GM12878 (cell line): ENCODE results near the gene GPR108.

ENCODE experiments used
- CEBPB ChIP-seq, 2 experiments: fragments of 150-350 bp in 1 of 2; IDR thresholded peaks; 2 replicates each; pipeline ENCODE4 v1.6.1; 2012 to 2014; ENCODE audit warnings: low read depth in 2 of 2, low read length in 2 of 2, borderline replicate concordance in 1 of 2, inconsistent platforms in 1 of 2
- CREB1 ChIP-seq: IDR thresholded peaks from 2 replicates; pipeline ENCODE4 v1.6.1; 2012; ENCODE audit warnings: low read depth, mild to moderate bottlenecking, inconsistent platforms
- EED ChIP-seq: sonication (generic); IDR thresholded peaks from 2 replicates; pipeline ENCODE4 v1.6.1; 2016; ENCODE audit warnings: antibody characterized with exemption, low read depth
- EZH2 ChIP-seq: IDR thresholded peaks from 2 replicates; pipeline ENCODE4 v1.6.1; 2012; ENCODE audit warnings: low read depth, mild to moderate bottlenecking, control low read depth, inconsistent platforms, low read length, borderline replicate concordance; ENCODE audit not compliant: control insufficient read depth
- MXI1 ChIP-seq: fragments of 150-350 bp; IDR thresholded peaks from 2 replicates; pipeline ENCODE4 v1.6.1; 2011; ENCODE audit warnings: low read depth, mild to moderate bottlenecking, inconsistent platforms, low read length, improper control_type of control experiment
- PAX8 ChIP-seq: fragments of 450-650 bp; IDR thresholded peaks from 2 replicates; pipeline ENCODE4 v1.6.1; 2017; ENCODE audit warnings: mild to moderate bottlenecking, moderate library complexity
- POLR2AphosphoS5 ChIP-seq: IDR thresholded peaks from 2 replicates; pipeline ENCODE4 v1.6.1; 2011; ENCODE audit warnings: mild to moderate bottlenecking, low read length, inconsistent platforms
- TBL1XR1 ChIP-seq: IDR thresholded peaks from 2 replicates; pipeline ENCODE4 v1.6.1; 2012; ENCODE audit warnings: low read depth, low read length, improper control_type of control experiment
- TF ChIP-seq, protein P1 (sequence below): fragments of 450-650 bp; IDR thresholded peaks from 2 replicates; pipeline ENCODE4 v1.6.1; 2016; ENCODE audit warnings: mild to moderate bottlenecking
- TF ChIP-seq, protein P2 (sequence below), 3 experiments: IDR thresholded peaks in 2 of 3; conservative IDR thresholded peaks in 1 of 3; 2 replicates each; pipeline ENCODE4 v1.5.1; 2011; ENCODE audit warnings: low read depth in 3 of 3, low read length in 3 of 3, mild to moderate bottlenecking in 3 of 3, control low read depth in 2 of 3, moderate library complexity in 2 of 3, inconsistent platforms in 1 of 3, mixed read lengths in 1 of 3; ENCODE audit not compliant: control insufficient read depth in 2 of 3, insufficient read depth in 1 of 3; ENCODE audit errors: extremely low read depth in 1 of 3
- TF ChIP-seq, protein P3 (sequence below): IDR thresholded peaks from 2 replicates; pipeline ENCODE4 v1.6.1; 2011; ENCODE audit warnings: low read depth, mild to moderate bottlenecking, low read length, moderate library complexity, borderline replicate concordance; ENCODE audit errors: extremely low read depth

DNA sequence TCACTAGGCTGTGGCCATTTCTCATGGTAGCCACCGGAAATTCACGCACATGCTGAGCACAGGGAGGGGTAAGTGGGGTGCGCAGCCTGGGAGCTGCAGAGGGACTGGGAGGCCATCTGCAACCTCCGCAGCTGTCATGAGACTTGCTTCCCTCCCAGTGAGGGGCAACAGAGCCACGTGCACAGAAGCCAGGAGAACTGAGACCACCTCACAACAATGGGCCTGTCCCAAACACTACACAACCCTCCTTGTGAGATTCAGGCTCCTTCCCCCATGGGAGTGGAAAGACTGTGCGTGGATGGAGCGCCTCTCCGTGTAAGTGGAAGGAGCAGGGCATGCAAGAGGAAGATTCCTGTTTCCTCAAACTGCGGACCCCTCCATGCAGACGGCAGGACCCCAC, 25.8 kb downstream of the GPR108 start:
- no peak for TF ChIP-seq MXI1
- no peak for TF ChIP-seq CEBPB (IDR thresholded peaks at IDR 0.05; ENCODE audit: borderline replicate concordance in 1 of 2, low read depth in 2 of 2, low read length in 2 of 2)
- no peak for TF ChIP-seq TBL1XR1
- TF ChIP-seq, protein P1, sequence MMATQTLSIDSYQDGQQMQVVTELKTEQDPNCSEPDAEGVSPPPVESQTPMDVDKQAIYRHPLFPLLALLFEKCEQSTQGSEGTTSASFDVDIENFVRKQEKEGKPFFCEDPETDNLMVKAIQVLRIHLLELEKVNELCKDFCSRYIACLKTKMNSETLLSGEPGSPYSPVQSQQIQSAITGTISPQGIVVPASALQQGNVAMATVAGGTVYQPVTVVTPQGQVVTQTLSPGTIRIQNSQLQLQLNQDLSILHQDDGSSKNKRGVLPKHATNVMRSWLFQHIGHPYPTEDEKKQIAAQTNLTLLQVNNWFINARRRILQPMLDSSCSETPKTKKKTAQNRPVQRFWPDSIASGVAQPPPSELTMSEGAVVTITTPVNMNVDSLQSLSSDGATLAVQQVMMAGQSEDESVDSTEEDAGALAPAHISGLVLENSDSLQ, result no peak
- TF ChIP-seq, protein P2, sequence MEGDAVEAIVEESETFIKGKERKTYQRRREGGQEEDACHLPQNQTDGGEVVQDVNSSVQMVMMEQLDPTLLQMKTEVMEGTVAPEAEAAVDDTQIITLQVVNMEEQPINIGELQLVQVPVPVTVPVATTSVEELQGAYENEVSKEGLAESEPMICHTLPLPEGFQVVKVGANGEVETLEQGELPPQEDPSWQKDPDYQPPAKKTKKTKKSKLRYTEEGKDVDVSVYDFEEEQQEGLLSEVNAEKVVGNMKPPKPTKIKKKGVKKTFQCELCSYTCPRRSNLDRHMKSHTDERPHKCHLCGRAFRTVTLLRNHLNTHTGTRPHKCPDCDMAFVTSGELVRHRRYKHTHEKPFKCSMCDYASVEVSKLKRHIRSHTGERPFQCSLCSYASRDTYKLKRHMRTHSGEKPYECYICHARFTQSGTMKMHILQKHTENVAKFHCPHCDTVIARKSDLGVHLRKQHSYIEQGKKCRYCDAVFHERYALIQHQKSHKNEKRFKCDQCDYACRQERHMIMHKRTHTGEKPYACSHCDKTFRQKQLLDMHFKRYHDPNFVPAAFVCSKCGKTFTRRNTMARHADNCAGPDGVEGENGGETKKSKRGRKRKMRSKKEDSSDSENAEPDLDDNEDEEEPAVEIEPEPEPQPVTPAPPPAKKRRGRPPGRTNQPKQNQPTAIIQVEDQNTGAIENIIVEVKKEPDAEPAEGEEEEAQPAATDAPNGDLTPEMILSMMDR (IDR thresholded peaks at IDR 0.05 in 2 of 3, conservative IDR thresholded peaks at IDR 0.05 in 1 of 3; ENCODE audit: control insufficient read depth in 2 of 3, extremely low read depth in 1 of 3, insufficient read depth in 1 of 3, low read depth in 3 of 3, low read length in 3 of 3), result no peak
- TF ChIP-seq EZH2, result no peak
- no peak for TF ChIP-seq PAX8
- no peak for TF ChIP-seq EED
- TF ChIP-seq, protein P3, sequence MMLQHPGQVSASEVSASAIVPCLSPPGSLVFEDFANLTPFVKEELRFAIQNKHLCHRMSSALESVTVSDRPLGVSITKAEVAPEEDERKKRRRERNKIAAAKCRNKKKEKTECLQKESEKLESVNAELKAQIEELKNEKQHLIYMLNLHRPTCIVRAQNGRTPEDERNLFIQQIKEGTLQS, result no peak
- TF ChIP-seq POLR2AphosphoS5, result no peak
- no peak for TF ChIP-seq CREB1
